HEK293 (cell line): ENCODE measurements around the gene MMP21.

Source experiments
- CTCF ChIP-seq: fragments of 450-650 bp; formaldehyde crosslinking; IDR thresholded peaks from 2 replicates; pipeline ENCODE4 v1.5.1; 2016; ENCODE audit warnings: missing biosample characterization, missing genetic modification characterization
- TCF7L2 ChIP-seq: IDR thresholded peaks from 2 replicates; pipeline ENCODE4 v1.6.1; 2011; ENCODE audit warnings: low read depth, mild to moderate bottlenecking, inconsistent platforms, low read length, moderate library complexity, borderline replicate concordance
- ZFP41 ChIP-seq: fragments of 450-650 bp; formaldehyde crosslinking; IDR thresholded peaks from 2 replicates; pipeline ENCODE4 v1.5.1; 2016; ENCODE audit warnings: missing biosample characterization, missing genetic modification characterization, borderline replicate concordance
- ZNF362 ChIP-seq: fragments of 450-650 bp; formaldehyde crosslinking; IDR thresholded peaks from 2 replicates; pipeline ENCODE4 v1.5.1; 2016; ENCODE audit warnings: missing biosample characterization, missing genetic modification characterization

- TF ChIP-seq CTCF (tag by site-specific recombination) (no peak), ZFP41 (no peak), TCF7L2 (no peak), ZNF362 (tag by site-specific recombination) (no peak)
Observed at GRCh38 chr10:125757742-125758141, 17.9 kb downstream of the MMP21 start.
